GM18520 (cell line): ENCODE results near the gene RALBP1.
"Not testable (repeated sequence)": the region's sequence is repeated elsewhere in the genome, so short reads cannot be mapped to it uniquely, and the experiment has no call there.

Experiments used
- ATAC-seq: cut with Tn5 transposase; IDR thresholded peaks from one replicate; pipeline ENCODE4 v1.9.1; 2021; ENCODE audit not compliant: unreplicated experiment

RALBP1 gene

GRCh38 chr18:9474983-9475642 is at the start of gene RALBP1:
TSS of gene RALBP1 (plus strand) at chr18:9475513. CDS start at chr18:9513046, 37,533 bp downstream.
- peak; percentile 98 for ATAC-seq

GRCh38 chr18:9426753-9427152 is 48.6 kb upstream of the RALBP1 start:
- no peak for ATAC-seq

- ATAC-seq: no peak
Observed at GRCh38 chr18:9428301-9428706, 47.0 kb upstream of the RALBP1 start.

DNA sequence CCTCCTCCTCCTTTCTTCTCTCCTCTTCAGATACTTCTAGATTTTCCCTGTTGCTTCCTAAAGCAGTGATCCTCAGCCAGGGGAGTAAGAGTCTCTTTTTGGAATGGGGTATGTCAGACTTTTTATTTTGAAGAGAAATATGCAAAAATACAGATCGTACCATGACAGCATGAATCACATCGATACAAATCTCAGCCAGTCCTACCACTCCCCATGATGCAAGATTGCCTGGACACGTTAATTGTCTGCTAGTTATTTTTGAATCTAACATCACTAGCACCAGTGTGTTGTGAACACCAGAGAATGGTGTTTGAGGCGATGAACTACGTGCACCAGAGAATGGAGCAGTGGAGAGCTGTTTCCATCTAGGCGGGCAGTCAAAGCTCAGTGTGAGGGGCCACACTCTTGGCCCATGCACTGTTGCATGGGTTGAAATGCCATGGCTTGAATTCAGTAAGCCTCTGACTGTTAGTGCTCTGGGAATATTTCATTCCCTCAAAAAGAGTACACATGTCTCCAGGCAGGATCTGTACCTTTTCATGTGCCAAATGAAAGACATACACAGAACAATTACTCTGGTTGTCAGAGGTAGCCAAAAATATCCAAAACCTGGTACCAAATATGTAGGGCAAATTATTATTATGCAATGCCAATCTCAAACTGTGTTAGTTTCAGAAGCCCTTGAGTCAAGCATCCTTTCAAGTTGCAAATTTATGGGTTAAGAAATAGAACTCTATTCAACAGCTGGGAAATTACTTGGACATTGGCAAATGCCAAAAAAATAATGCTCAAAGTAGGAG is 46.3 kb upstream of the RALBP1 start:
- no peak for ATAC-seq

- no peak for ATAC-seq
Observed at GRCh38 chr18:9429662-9429993, 45.7 kb upstream of the RALBP1 start.

DNA sequence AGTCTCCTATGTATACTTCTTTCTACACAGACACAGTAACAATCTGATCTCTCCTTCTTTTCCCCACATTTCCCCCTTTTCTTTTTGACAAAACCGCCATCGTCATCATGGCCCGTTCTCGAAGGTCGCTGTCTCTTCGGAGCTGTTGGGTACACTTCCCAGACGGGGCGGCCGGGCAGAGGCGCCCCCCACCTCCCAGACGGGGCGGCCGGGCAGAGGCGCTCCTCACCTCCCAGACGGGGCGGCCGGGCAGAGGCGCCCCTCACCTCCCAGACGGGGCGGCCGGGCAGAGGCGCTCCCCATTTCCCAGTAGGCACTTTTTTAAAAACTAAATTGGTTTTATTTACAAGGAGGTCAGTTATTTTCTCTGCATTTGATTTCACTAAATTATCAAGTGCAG is 45.0 kb upstream of the RALBP1 start:
- ATAC-seq: not testable (repeated sequence)

DNA sequence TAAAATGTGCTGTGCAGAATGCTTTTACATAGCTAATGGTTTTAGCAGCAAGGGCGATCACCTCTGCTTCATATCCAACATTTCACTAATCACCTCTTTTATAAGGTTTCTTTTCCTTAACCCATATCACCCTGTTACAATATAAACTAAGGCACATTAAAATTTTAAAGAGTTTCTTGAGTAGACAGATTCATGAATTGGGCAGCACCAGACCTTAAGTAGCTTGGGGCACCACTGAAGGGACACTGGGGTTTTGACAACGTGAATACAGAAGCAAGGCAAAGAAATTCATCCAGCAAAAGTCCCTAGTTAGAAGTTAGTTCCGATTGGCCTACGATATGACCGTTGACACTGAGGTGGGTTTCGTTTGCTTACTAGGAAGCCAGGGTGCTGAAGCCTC is 44.0 kb upstream of the RALBP1 start:
- no peak for ATAC-seq

DNA sequence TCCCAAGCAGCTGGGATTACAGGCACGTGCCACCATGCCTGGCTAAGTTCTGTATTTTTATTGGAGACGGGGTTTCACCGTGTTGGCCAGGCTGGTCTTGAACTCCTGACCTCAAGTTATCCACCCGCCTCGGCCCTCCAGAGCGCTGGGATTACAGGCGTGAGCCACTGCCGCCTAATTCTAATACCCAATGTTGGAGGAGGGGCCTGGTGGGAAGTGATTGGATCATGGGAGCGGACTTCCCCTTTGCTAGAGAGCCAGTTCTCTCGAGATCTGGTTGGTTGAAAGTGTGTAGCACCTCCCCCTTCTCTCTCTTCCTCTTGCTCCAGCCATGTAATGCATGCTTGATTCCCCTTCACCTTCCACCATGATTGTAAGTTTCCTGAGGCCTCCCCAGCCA is 42.2 kb upstream of the RALBP1 start:
- ATAC-seq: not testable (repeated sequence)

GRCh38 chr18:9433671-9434121 is 41.6 kb upstream of the RALBP1 start:
- ATAC-seq: no peak

DNA sequence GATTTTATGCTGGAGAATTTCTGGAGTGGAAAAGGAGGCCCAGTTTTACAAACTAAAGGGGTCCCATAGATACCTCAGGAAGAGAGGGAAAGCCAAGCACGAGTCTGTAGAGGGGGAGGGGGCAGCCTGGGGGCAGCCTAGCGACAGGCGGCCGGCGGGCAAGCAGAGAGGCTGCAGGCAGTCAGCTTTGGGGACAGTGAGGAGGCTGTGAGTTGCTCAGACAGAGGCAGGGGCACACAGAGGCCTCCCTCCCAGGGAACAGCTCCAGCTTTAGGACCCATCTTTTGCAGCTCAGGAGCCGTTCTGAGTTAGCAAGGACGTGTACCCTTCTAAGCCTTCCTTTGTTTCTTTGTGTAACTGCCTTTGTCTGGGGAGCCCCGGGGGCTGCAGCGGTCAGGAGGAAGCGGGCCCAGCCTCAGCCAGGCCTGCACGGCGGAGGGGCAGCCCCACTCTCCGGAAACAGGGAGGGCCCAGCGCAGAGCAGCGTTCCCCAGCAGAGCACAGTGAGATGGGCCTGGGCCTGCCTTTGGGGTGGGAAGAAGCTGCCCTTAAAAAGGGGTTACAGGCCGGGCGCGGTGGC is 41.1 kb upstream of the RALBP1 start:
- ATAC-seq: no peak

GRCh38 chr18:9435041-9435440 is 40.3 kb upstream of the RALBP1 start:
- ATAC-seq: no peak

DNA sequence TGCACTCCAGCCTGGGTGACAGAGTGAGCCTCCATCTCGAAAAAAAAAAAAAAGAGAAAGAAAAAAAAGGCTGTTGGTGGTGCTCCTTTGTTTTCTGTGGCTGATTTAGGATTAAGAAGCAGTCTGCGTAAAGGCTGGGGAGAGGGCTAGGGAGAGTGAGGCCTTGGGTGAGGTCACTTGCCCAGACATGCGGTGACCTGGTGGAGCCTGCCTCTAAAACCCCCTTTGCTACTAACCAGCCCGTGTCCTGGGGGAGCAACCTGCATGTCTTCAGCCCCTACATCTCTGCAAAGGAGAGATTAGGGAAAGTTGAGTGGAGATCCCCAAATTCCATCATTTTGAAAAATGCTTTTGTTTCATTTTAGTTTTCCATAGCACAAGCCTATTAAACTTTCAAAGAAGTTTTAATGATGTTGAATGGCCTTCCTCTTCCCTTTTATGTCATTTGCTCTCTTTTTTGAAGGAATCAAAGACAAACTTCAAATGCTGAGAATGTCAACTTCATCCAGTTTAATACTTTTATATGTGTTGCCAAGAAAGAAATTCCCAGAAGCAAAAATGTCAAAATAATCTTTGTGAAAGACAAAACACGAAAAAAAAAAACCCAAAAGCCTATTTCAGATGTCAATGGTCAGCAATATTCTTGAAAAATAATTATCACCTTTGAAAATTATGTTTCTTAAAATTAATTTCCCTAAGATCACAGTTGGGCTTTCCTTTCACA is 38.9 kb upstream of the RALBP1 start:
- ATAC-seq: no peak

- no peak for ATAC-seq
Observed at GRCh38 chr18:9437021-9437437, 38.3 kb upstream of the RALBP1 start.

- no peak for ATAC-seq
Observed at GRCh38 chr18:9437672-9438071, 37.6 kb upstream of the RALBP1 start.

DNA sequence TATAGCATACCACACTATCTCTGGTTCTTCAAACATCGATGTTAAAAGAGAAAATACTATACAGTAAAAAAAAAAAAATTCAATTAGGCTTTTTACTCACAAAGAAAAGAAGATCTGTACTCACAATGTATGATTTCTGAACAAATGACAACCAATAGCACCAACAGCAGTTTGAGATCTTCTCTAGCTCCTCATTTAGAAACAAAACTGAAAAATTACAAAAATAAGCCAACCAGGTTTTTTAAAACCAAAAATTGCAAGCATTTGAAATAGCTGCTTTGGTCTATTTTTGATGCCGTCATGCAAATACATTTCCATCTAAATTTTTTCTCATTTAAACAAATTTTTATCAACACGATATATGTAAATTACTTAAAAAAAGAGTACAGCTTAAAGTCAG is 34.3 kb upstream of the RALBP1 start:
- ATAC-seq: no peak

- no peak for ATAC-seq
Observed at GRCh38 chr18:9444549-9444948, 30.8 kb upstream of the RALBP1 start.

DNA sequence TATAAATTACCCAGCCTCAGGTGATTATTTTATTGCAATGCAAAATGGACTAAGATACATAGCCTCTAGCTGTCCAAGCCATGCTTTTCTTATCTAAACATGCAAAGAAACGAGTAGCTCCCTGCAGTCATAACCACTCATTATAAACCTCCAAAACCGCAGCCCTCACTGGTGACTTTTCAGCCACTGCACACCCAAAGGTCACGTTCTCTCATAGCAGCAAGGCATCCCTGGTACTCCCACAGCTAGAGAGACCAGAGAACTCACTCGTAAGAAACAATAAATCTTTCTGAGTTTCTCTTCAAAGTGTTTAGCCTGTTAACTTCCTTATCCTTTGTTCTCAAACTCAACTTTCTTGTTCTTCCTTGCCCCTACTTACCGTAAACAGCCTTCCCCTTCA is 28.5 kb upstream of the RALBP1 start:
- ATAC-seq: no peak

DNA sequence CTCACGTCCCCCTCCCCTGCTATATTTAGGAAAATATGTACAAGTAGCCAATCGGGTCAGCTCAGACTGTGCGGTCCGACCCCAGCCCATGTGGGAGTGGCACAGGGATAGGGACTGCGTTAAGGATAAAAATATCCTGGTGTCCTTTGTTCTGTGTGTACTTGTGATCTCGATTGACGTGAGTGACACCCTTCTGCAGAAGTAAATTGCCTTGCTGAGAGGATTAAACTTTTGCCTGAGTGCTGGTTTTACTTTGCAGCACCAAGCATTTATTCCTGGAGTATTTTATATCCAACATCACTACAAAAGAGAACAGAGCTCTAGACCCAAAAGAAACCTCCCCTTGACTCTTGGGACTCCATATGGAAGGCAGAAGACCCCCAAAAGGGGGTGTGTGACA is 28.0 kb upstream of the RALBP1 start:
- no peak for ATAC-seq

GRCh38 chr18:9449600-9450414 is 25.5 kb upstream of the RALBP1 start:
- no peak for ATAC-seq

DNA sequence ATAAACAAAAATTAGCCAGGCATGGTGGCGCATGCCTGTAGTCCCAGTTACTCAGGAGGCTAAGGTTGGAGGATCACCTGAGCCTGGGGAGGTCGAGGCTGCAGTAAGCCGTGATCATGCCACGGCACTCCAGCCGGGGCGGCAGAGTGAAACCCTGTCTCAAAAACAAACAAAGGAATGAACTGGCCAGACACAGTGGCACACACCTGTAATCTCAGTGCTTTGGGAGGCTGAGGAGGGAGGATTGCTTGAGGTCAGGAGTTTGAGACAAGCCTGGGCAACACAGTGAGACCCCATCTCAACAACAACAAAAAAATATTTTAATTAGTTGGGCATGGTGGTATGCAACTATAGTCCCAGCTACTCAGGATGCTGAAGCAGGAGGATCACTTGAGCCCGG is 24.4 kb upstream of the RALBP1 start:
- ATAC-seq: not testable (repeated sequence)

- ATAC-seq: no peak
Observed at GRCh38 chr18:9453283-9453682, 22.0 kb upstream of the RALBP1 start.
